Tibial nerve (tissue), 4 donors: Measurements from ENCODE around the gene ANO2. TPM values are rescaled to one million over a fixed set of nuclear protein-coding genes. Genes with fewer than 3 reads are reported as not detected.

Experiments used
- DNase-seq, 2 donors: peaks; one replicate each; pipeline ENCODE4 v3.0.0-alpha.2; 2019; ENCODE audit warnings: low spot score in 2 of 2
- H3K27ac ChIP-seq, 4 donors: fragments of 200-600 bp; sonication (generic) in 3 of 4; one replicate each; pipeline ENCODE4 v1.5.1; 2017 to 2019; ENCODE audit warnings: mild to moderate bottlenecking in 1 of 4
- H3K27me3 ChIP-seq, 2 donors: fragments of 200-600 bp; sonication (generic) in 1 of 2; one replicate each; pipeline versions ENCODE4 v1.5.1 to v1.6.0; 2017 to 2019
- H3K36me3 ChIP-seq, 3 donors: fragments of 200-600 bp; sonication (generic); one replicate each; pipeline ENCODE4 v1.5.1; 2018 to 2019
- H3K4me1 ChIP-seq, 4 donors: fragments of 200-600 bp; sonication (generic) in 3 of 4; one replicate each; pipeline ENCODE4 v1.5.1; 2017 to 2019
- H3K4me3 ChIP-seq, 4 donors: fragments of 200-600 bp; sonication (generic) in 3 of 4; one replicate each; pipeline ENCODE4 v1.5.1; 2017 to 2019; ENCODE audit warnings: mild to moderate bottlenecking in 1 of 4, moderate library complexity in 1 of 4
- H3K9me3 ChIP-seq, 4 donors: fragments of 200-600 bp; sonication (generic) in 3 of 4; one replicate each; pipeline ENCODE4 v1.5.1; 2017 to 2019
- CTCF ChIP-seq, 5 experiments: fragments of 200-600 bp in 3 of 5; fragments of 450-650 bp in 2 of 5; sonication (generic) in 3 of 5; IDR thresholded peaks; one replicate each; pipeline ENCODE4 v1.5.1; 2016 to 2019; ENCODE audit warnings: antibody characterized with exemption in 5 of 5, mild to moderate bottlenecking in 3 of 5, moderate library complexity in 2 of 5
- EP300 ChIP-seq, 2 donors: sonication (generic); formaldehyde crosslinking; IDR thresholded peaks; one replicate each; pipeline ENCODE4 v1.6.1; 2017; ENCODE audit warnings: antibody characterized with exemption in 2 of 2, mild to moderate bottlenecking in 1 of 2
- POLR2A ChIP-seq, 2 donors: fragments of 450-650 bp; IDR thresholded peaks; one replicate each; pipeline ENCODE4 v1.6.1; 2017; ENCODE audit warnings: antibody characterized with exemption in 2 of 2, mild to moderate bottlenecking in 2 of 2, moderate library complexity in 2 of 2
- WGBS, 2 donors: methylation state at CpG; one replicate each; pipeline ENCODE4 v1.1.5; 2018; 5-methylcytosine and 5-hydroxymethylcytosine counted together
- total RNA-seq, 4 donors: library from RNA; depleted of rRNA; stranded (reverse); fragments of >200 nt; gene quantifications; one replicate each; pipeline ENCODE4 v1.1.0, GENCODE V29; 2016

ANO2 gene
- total RNA-seq, 4 donors from 2014 or later = 13.8 to 23.2 (median 21.3) TPM

DNA sequence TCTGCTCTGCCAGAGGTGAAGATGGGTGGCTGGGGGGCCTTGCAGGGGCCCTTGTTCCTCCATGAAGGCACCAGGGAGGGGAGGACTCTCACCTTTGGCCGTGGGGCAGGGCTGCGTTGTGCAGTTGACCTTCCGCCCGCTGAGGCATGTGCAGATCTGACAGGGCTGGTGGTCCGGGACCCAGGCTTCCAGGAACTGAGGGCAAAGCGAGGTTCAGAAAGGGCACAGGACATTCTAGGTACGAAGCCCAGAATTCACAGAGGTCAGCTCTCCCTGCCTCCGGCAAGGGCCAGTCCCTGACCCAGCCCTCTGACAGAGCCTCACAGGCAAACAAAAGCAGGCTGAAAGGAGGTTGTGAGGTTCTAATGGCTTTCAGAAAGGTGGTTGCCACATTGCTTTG lies 40.4 kb upstream of the ANO2 start:
- peaks cover 0 to 15% (median 0%) of the 10 kb centered on the region in 3 donors for H3K36me3 ChIP-seq
- H3K27me3 ChIP-seq = no peaks in the 10 kb centered on the region
- peaks cover 0 to 6% (median 0%) of the 10 kb centered on the region in 4 donors for H3K4me1 ChIP-seq
- H3K4me3 ChIP-seq = no peak overlapping the region
- no peak for DNase-seq
- no peak for TF ChIP-seq CTCF (IDR thresholded peaks at IDR 0.05)
- no peak for TF ChIP-seq POLR2A (IDR thresholded peaks at IDR 0.05)
- no peak for TF ChIP-seq EP300 (IDR thresholded peaks at IDR 0.05)
- WGBS, 2 donors = 62 to 79% methylated on average over 4 to 8 of the region's 8 CpGs
- H3K27ac ChIP-seq = no peak overlapping the region
- H3K9me3 ChIP-seq = peaks cover 0 to under 1% (median 0%) of the 10 kb centered on the region in 4 donors

GRCh38 chr12:5984873-5985272 lies 39.8 kb upstream of the ANO2 start:
- H3K4me3 ChIP-seq = no peak overlapping the region
- DNase-seq = no peak
- H3K9me3 ChIP-seq = peaks cover 0 to 5% (median 0%) of the 10 kb centered on the region in 4 donors
- H3K36me3 ChIP-seq = peaks cover 0 to 18% (median 0%) of the 10 kb centered on the region in 3 donors
- H3K4me1 ChIP-seq = peaks cover 0 to 6% (median 0%) of the 10 kb centered on the region in 4 donors
- 63 to 75% methylated on average over 9 of the region's 9 CpGs for WGBS, 2 donors
- TF ChIP-seq POLR2A (IDR thresholded peaks at IDR 0.05) (no peak), CTCF (IDR thresholded peaks at IDR 0.05) (no peak), EP300 (IDR thresholded peaks at IDR 0.05) (no peak)
- H3K27ac ChIP-seq = no peak overlapping the region
- no peaks in the 10 kb centered on the region for H3K27me3 ChIP-seq

DNA sequence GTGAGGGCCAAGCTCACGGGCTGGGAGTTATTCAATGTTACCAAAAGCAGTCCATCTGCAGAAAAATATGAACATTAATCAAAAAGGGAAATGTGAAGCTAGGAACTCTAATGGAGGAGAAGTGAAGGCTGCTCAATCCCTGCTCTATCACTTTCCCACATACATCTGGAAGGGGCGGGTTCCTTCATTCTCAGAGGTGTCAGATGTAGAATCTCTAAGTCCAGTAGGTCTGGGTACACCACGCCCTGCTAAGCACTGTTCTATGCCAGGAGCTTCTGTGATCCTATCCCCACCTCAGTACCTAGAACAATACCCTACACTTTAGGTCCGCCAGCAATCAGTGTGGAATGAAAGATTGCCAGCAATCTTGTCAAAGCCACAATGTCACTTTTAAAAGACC lies 37.0 kb upstream of the ANO2 start:
- DNase-seq = no peak
- peaks cover 0 to 5% (median 0%) of the 10 kb centered on the region in 4 donors for H3K9me3 ChIP-seq
- no peak overlapping the region for H3K27ac ChIP-seq
- 83 to 92% methylated on average over 4 of the region's 4 CpGs for WGBS, 2 donors
- no peak overlapping the region for H3K4me3 ChIP-seq
- TF ChIP-seq CTCF (IDR thresholded peaks at IDR 0.05) (no peak), POLR2A (IDR thresholded peaks at IDR 0.05) (no peak), EP300 (IDR thresholded peaks at IDR 0.05) (no peak)
- H3K4me1 ChIP-seq = no peaks in the 10 kb centered on the region
- no peaks in the 10 kb centered on the region for H3K27me3 ChIP-seq
- peaks cover 0 to 18% (median 0%) of the 10 kb centered on the region in 3 donors for H3K36me3 ChIP-seq

- H3K36me3 ChIP-seq = peaks cover 0 to 18% (median 0%) of the 10 kb centered on the region in 3 donors
- no peak for DNase-seq
- H3K9me3 ChIP-seq = peaks cover 0 to 5% (median 0%) of the 10 kb centered on the region in 4 donors
- 84 to 86% methylated on average over 6 of the region's 6 CpGs for WGBS, 2 donors
- no peak overlapping the region for H3K4me3 ChIP-seq
- TF ChIP-seq POLR2A (IDR thresholded peaks at IDR 0.05) (no peak), EP300 (IDR thresholded peaks at IDR 0.05) (no peak), CTCF (IDR thresholded peaks at IDR 0.05) (no peak)
- no peak overlapping the region for H3K27ac ChIP-seq
- H3K27me3 ChIP-seq = no peaks in the 10 kb centered on the region
- no peaks in the 10 kb centered on the region for H3K4me1 ChIP-seq
These were observed 32.5 kb upstream of the ANO2 start for GRCh38 chr12:5977556-5977955.

DNA sequence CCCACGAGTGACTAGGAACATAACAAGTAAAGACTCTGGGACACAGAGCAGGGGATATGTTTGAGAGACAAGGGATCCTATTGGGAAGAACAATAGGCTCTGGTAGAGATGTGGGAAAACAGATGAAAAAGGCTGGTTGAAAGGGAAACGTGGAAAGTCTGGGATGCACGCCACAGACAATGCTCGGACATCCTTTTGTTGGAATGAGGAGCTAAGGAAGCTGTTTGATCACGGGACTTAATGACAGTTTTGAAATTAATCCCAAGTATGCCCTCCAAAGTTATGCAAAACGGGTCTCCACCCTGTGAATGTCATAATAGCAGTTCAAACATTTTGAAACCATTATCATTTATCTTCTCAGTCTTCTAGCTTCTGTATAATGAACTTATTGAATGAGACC lies 31.7 kb upstream of the ANO2 start:
- 51 to 60% methylated on average over 6 of the region's 6 CpGs for WGBS, 2 donors
- peaks cover 0 to 5% (median 0%) of the 10 kb centered on the region in 4 donors for H3K9me3 ChIP-seq
- peak in 1 of 2 donors; percentile 0 for DNase-seq
- no peak overlapping the region for H3K4me3 ChIP-seq
- H3K36me3 ChIP-seq = peaks cover 0 to 11% (median 0%) of the 10 kb centered on the region in 3 donors
- H3K27me3 ChIP-seq = no peaks in the 10 kb centered on the region
- no peak for TF ChIP-seq EP300 (IDR thresholded peaks at IDR 0.05)
- TF ChIP-seq POLR2A (IDR thresholded peaks at IDR 0.05) = no peak
- TF ChIP-seq CTCF (IDR thresholded peaks at IDR 0.05) = no peak
- no peaks in the 10 kb centered on the region for H3K4me1 ChIP-seq
- H3K27ac ChIP-seq = no peak overlapping the region
